NCI-H187 (cell line): Measurements from ENCODE around the gene CLTA.
"Not testable (repeated sequence)": the region's sequence is repeated elsewhere in the genome, so short reads cannot be mapped to it uniquely, and the experiment has no call there.

Experiments used
- DNase-seq, 2 experiments: peaks; one replicate each; lab custom pipeline; 2025; lab: John Stamatoyannopoulos, UW

The CLTA gene

GRCh38 chr9:36189976-36190375 is 745 bp upstream of the CLTA start:
- DNase-seq, result no peak

- no peak for DNase-seq
Measured at GRCh38 chr9:36191290-36191645, 547 bp downstream of the CLTA start.

- DNase-seq, result no peak
Measured at GRCh38 chr9:36191686-36192085, 965 bp downstream of the CLTA start.

- DNase-seq, result no peak
Measured at GRCh38 chr9:36192196-36192595, 1.5 kb downstream of the CLTA start.

- no peak for DNase-seq
Measured at GRCh38 chr9:36193023-36193422, 2.3 kb downstream of the CLTA start.

GRCh38 chr9:36194326-36195000 is 3.7 kb downstream of the CLTA start:
- DNase-seq, result no peak

GRCh38 chr9:36204906-36205547 is 14.3 kb downstream of the CLTA start:
- DNase-seq, result no peak

- no peak for DNase-seq
Measured at GRCh38 chr9:36207016-36207415, 16.3 kb downstream of the CLTA start.

GRCh38 chr9:36207546-36208012 is 16.9 kb downstream of the CLTA start:
- no peak for DNase-seq

GRCh38 chr9:36208521-36209253 is 18.0 kb downstream of the CLTA start:
- no peak for DNase-seq

GRCh38 chr9:36210722-36211121 is 20.0 kb downstream of the CLTA start:
- no peak for DNase-seq

- DNase-seq, result no peak
Measured at GRCh38 chr9:36211510-36211909, 20.8 kb downstream of the CLTA start.

GRCh38 chr9:36213387-36213786 is 22.7 kb downstream of the CLTA start:
- no peak for DNase-seq

- DNase-seq, result no peak
Measured at GRCh38 chr9:36213989-36214388, 23.3 kb downstream of the CLTA start.

GRCh38 chr9:36214571-36214970 is 23.9 kb downstream of the CLTA start:
- DNase-seq, result no peak

- no peak for DNase-seq
Measured at GRCh38 chr9:36217256-36217968, 26.7 kb downstream of the CLTA start.

- DNase-seq, result no peak
Measured at GRCh38 chr9:36218011-36218410, 27.3 kb downstream of the CLTA start.

GRCh38 chr9:36218411-36218901 is 27.7 kb downstream of the CLTA start:
- DNase-seq, result no peak

- no peak for DNase-seq
Measured at GRCh38 chr9:36221667-36222066, 30.9 kb downstream of the CLTA start.

GRCh38 chr9:36222449-36222848 is 31.7 kb downstream of the CLTA start:
- no peak for DNase-seq

GRCh38 chr9:36237230-36237629 is 46.5 kb downstream of the CLTA start:
- DNase-seq, result no peak

- DNase-seq, result not testable (repeated sequence)
Measured at GRCh38 chr9:36239205-36239604, 48.5 kb downstream of the CLTA start.
